ENCODE results near the gene DNAJC5. TPM values are rescaled to one million over a fixed set of nuclear protein-coding genes. Genes with fewer than 3 reads are reported as not detected.
"Not testable (repeated sequence)": the region's sequence is repeated elsewhere in the genome, so short reads cannot be mapped to it uniquely, and the experiment has no call there.

The DNAJC5 gene
- total and polyA plus RNA-seq, 8 donors: 23.1 to 60.1 (median 38.1) TPM

GRCh38 chr20:63973636-63974401 is 78.9 kb downstream of the DNAJC5 start:
- no peaks in the 10 kb centered on the region for H3K9me3 ChIP-seq
- H3K4me3 ChIP-seq: peak overlapping the region; percentile 29 to 36 (median 32)
- H3K27ac ChIP-seq: peak overlapping the region; percentile 27 to 68 (median 41)
- WGBS, 5 donors: 13 to 20% (median 14%) methylated on average over 26 to 37 of the region's 37 CpGs
- intact Hi-C loops (cut with DNase I; ENCODE audit: low total_unique reads): loop anchor here (5.0 kb wide), 1 partner anchor 437 kb away; the partner anchor contains the start of gene PTK6
- H3K4me1 ChIP-seq: peaks cover 23 to 48% (median 42%) of the 10 kb centered on the region in 4 donors
- TF ChIP-seq CTCF (IDR thresholded peaks at IDR 0.05) (peak in 5 of 7 experiments; percentile 95 to 100 (median 98)), POLR2A (IDR thresholded peaks at IDR 0.05) (no peak), EP300 (IDR thresholded peaks at IDR 0.05) (no peak), POLR2AphosphoS5 (IDR thresholded peaks at IDR 0.05) (peak in 1 of 3 donors; percentile 75)
- peaks cover 0 to 3% (median 0%) of the 10 kb centered on the region in 3 donors for H3K27me3 ChIP-seq
- H3K36me3 ChIP-seq: peaks cover 0 to 10% (median 0%) of the 10 kb centered on the region in 4 donors
- DNase-seq: peak; percentile 90 to 96

DNA sequence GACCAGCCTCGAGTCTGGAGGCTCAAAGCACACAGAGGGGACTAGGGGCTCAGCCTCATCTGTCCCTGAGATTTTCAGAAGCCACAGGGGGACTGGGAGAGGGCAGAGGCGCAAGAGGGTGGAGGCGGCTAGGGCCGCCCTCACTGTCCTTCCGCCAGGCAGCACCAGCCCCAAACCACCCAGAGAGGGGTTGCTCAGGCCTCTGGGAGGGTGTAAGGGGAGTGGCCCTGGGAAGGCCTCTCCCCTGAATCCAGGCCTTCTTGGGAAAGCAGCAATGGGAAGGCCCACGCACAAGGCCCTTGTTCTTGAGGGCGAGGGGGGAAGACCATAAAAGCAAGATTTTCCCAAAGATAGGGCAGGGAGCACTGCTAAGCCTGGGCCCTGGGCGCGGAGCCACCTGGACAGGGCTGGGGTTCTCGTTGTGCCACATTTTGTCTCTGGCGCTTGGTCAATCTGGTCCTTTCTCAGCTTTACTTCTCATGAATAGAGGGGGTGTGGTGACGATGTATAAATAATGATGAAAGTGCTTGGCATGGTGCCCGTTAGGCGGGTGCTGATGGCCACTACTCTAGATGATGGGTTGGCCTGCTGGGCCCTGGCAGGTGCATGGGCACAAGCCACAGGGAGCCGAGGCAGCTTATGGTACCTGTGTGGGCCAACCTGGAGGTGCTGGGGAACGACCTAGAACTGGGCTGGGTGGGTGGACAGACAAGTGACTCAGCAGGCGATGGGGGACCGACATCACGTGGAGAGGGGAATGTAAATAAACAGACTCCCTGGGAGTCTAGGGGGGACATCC is 79.7 kb downstream of the DNAJC5 start:
- DNase-seq: peak; percentile 62 to 64
- Histone ChIP-seq H3K4me1 (peaks cover 18 to 49% (median 43%) of the 10 kb centered on the region in 4 donors), H3K27ac (peak overlapping the region in 2 of 5 donors; percentile 18 to 28), H3K27me3 (peaks cover 0 to 7% (median 0%) of the 10 kb centered on the region in 3 donors), H3K9me3 (no peaks in the 10 kb centered on the region), H3K4me3 (peak overlapping the region in 1 of 4 donors; percentile 36), H3K36me3 (peaks cover 0 to 10% (median 0%) of the 10 kb centered on the region in 4 donors)
- intact Hi-C loops (cut with DNase I; ENCODE audit: low total_unique reads): loop anchor here (5.0 kb wide), 1 partner anchor 437 kb away; the partner anchor contains the start of gene PTK6
- no peak for TF ChIP-seq CTCF (IDR thresholded peaks at IDR 0.05)
- TF ChIP-seq POLR2AphosphoS5 (IDR thresholded peaks at IDR 0.05): no peak
- TF ChIP-seq POLR2A (IDR thresholded peaks at IDR 0.05): no peak
- no peak for TF ChIP-seq EP300 (IDR thresholded peaks at IDR 0.05)
- 49 to 58% (median 55%) methylated on average over 19 of the region's 19 CpGs for WGBS, 5 donors

GRCh38 chr20:63976511-63976910 is 81.6 kb downstream of the DNAJC5 start:
- not testable (repeated sequence) for DNase-seq
- 86 to 95% (median 93%) methylated on average over 6 to 7 of the region's 7 CpGs for WGBS, 5 donors

DNA sequence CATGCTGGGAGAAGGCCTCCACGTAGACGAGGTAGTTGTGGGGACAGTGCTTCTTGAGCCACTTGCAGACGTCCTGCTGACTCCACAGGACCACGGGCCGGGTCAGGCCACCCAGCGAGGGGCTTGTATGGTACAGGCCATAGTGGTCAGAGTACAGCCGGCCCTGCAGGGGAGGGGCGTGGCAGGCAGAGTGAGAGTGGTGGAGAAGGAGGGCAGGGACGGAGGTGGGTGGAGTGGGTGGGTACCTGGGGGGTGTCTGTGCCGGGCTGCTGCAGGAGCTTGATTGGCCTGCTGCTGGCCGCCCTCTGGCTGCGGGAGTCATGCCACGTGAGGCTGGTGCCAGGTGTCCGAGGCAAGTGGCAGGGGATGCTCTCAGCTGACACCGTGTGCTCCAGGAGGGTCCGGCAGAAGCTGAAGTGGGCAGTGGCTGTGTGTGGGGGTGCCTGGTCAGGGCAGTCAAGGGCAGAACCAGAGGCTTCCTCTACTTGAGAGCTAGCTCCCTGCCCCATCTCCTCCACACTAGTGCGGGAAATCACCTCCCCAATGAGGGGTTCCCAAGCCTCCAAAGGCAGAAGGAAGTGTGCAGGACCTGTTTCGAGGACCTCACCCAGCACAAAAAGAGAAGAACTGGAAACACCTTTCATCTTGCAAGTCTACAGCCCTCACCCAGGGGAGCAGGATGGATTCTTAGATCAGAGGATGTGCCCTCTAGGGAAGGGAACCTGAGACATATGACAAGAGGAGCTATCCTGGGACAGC is 82.2 kb downstream of the DNAJC5 start:
- Histone ChIP-seq H3K27ac (no peak overlapping the region), H3K4me3 (no peak overlapping the region), H3K36me3 (peaks cover 0 to 10% (median 0%) of the 10 kb centered on the region in 4 donors), H3K4me1 (peaks cover 32 to 63% (median 58%) of the 10 kb centered on the region in 4 donors), H3K27me3 (peaks cover 0 to 7% (median 0%) of the 10 kb centered on the region in 3 donors), H3K9me3 (no peaks in the 10 kb centered on the region)
- peak in 1 of 2 donors; percentile 12 for DNase-seq
- TF ChIP-seq POLR2AphosphoS5 (IDR thresholded peaks at IDR 0.05): no peak
- no peak for TF ChIP-seq POLR2A (IDR thresholded peaks at IDR 0.05)
- no peak for TF ChIP-seq EP300 (IDR thresholded peaks at IDR 0.05)
- no peak for TF ChIP-seq CTCF (IDR thresholded peaks at IDR 0.05)
- WGBS, 5 donors: 85 to 92% (median 89%) methylated on average over 18 of the region's 18 CpGs
- intact Hi-C loops (cut with DNase I; ENCODE audit: low total_unique reads): no loop called here

More at GRCh38 chr20:63976511-63976910, 81.6 kb downstream of the DNAJC5 start:
- H3K27ac ChIP-seq; H3K27me3 ChIP-seq; H3K4me3 ChIP-seq; intact Hi-C loops (cut with DNase I; ENCODE audit: low total_unique reads); H3K9me3 ChIP-seq: not testable (repeated sequence)
- Histone ChIP-seq H3K4me1 (peaks cover 26 to 56% (median 51%) of the 10 kb centered on the region in 4 donors), H3K36me3 (peaks cover 0 to 10% (median 0%) of the 10 kb centered on the region in 4 donors)
